ENCODE data around the gene TCF23.

GRCh38 chr2:27126252-27126710, 22.5 kb upstream of the TCF23 start:
- no peak for TF ChIP-seq CEBPB (IDR thresholded peaks at IDR 0.05; ENCODE audit: low read depth, low read length)
- no peak for TF ChIP-seq CTCF (conservative IDR thresholded peaks at IDR 0.05; ENCODE audit: low read depth, low read length)
- no peak for TF ChIP-seq RFX5 (IDR thresholded peaks at IDR 0.05; ENCODE audit: low read depth, low read length)
- no peak for TF ChIP-seq USF2 (IDR thresholded peaks at IDR 0.05; ENCODE audit: low read depth, low read length)
- TF ChIP-seq MAFK (IDR thresholded peaks at IDR 0.05; ENCODE audit: low read depth, low read length) = no peak
